GM10266 (cell line): ENCODE measurements around the gene NBEA.

ENCODE experiments used
- DNase-seq: peaks from one replicate; pipeline ENCODE4 v3.0.0; 2012; ENCODE audit errors: extremely low spot score
- TF ChIP-seq, protein P1 (sequence below): IDR thresholded peaks from 2 replicates; pipeline ENCODE4 v1.5.1; 2012; ENCODE audit warnings: mild to moderate bottlenecking, low read depth; ENCODE audit not compliant: control insufficient read depth, insufficient read depth; ENCODE audit errors: missing control alignments

NBEA gene

GRCh38 chr13:35165205-35165604 lies 223.1 kb downstream of the NBEA start:
- DNase-seq = no peak
- TF ChIP-seq, protein P1, sequence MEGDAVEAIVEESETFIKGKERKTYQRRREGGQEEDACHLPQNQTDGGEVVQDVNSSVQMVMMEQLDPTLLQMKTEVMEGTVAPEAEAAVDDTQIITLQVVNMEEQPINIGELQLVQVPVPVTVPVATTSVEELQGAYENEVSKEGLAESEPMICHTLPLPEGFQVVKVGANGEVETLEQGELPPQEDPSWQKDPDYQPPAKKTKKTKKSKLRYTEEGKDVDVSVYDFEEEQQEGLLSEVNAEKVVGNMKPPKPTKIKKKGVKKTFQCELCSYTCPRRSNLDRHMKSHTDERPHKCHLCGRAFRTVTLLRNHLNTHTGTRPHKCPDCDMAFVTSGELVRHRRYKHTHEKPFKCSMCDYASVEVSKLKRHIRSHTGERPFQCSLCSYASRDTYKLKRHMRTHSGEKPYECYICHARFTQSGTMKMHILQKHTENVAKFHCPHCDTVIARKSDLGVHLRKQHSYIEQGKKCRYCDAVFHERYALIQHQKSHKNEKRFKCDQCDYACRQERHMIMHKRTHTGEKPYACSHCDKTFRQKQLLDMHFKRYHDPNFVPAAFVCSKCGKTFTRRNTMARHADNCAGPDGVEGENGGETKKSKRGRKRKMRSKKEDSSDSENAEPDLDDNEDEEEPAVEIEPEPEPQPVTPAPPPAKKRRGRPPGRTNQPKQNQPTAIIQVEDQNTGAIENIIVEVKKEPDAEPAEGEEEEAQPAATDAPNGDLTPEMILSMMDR = no peak

GRCh38 chr13:35179494-35179893 lies 237.4 kb downstream of the NBEA start:
- no peak for DNase-seq
- TF ChIP-seq, protein P1 = no peak

DNA sequence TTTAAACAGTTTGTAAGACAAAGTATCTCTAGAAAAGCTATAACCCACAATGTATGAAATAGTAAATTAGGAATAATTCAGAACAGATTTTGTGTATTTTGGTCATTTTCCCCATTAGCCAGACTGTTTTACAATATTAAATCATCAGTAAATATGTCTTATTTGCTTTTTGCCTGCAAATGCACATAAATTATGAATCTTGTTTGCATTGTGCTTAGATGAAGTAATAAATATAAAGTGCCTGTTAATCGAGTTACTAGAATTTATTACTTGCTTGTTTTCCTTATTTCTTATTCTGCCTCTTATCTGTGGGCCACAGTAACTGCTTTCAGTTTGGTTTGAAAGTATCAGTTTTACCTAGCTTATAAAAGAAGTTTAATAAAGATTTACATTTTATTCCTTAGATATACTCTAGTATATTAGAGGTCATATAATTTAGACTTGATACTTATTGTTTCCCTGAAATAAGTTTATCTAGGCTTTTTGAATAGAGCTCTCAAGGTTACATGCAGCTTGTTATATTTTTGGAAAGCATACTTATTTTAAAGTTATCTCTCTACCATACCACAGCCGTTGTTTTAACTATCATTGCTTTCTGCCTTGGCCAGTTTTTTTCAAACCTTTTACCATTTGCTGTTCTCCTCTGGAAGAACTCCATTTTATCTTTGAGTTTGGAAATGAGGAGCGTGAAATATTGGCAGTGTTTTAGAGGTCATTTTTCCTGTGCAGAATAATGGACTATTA lies 238.0 kb downstream of the NBEA start:
- DNase-seq = no peak
- TF ChIP-seq, protein P1 = no peak

- TF ChIP-seq, protein P1 = no peak
- no peak for DNase-seq
Observed at GRCh38 chr13:35190241-35190640, 248.2 kb downstream of the NBEA start.

DNA sequence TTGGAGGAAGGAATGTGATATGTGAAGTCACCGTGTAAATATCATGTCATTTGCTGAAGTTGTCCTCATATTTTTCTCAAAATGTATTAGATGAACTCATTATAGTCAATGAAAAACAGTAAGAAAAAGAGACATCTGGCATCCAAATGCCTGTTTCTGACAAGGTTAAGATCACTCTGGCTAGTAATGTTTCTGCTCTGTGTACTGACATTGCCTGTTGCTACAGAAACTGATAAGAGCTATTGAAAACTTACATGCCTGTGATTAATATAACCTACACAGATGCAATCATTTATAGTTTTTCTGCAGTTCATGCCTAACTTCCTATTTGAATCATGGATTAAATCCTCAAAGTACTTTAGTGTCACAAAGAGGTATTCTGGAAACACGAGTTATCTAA lies 249.8 kb downstream of the NBEA start:
- DNase-seq = no peak
- TF ChIP-seq, protein P1 = no peak

DNA sequence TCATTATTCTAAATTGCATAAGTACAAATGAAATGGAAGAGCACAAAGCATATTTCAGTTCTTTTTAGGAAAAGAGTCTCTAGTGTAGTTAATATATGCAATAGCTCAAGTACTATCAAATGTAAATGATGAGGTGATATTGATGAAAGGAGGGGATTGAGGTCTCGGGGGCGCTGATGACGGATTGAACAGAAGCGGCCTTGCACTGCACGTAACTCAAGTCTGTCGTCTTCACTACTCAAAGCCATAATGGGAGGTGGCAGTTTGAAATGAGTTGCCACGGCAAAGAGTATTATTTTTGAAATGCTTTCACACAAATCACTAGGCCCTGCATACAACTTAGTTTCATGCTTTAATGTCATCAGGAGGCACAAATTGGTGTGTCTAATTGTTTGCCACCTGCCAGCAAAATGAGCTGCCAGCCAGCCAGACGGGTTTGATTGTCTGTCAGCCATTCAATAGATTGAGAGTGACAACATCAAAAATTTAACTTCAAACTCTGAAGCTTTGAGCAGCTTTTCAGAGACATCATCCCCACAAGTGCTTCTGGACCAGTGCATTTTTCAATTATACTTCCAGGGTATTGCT lies 256.6 kb downstream of the NBEA start:
- DNase-seq = no peak
- TF ChIP-seq, protein P1 = no peak

DNA sequence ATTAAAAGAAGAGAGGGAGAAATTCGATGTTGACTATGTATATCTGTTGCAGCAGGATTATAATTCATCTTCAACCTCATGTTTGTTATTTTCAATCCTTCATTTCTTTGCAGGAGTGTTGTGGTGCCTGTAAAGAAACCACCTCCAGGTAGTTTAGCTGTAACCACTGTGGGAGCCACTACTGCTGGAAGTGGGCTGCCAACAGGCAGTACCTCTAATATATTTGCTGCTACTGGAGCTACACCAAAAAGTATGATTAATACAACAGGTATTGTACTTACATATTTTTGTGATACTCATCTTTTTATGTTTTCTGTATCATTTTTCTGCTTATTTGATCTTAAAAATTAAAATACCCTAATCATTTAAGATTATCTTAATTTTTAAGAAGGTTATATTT lies 266.5 kb downstream of the NBEA start:
- DNase-seq = no peak
- TF ChIP-seq, protein P1 = no peak
